KG1 (cell line): ENCODE data around the gene TMPRSS11E.
A peak's percentile ranks its signal among the peaks of the same experiment; 100 is the strongest.
"Not testable (repeated sequence)": the region's sequence is repeated elsewhere in the genome, so short reads cannot be mapped to it uniquely, and the experiment has no call there.

Source experiments
- DNase-seq: peaks from one replicate; lab custom pipeline; 2025; lab: John Stamatoyannopoulos, UW

Gene TMPRSS11E

GRCh38 chr4:68462691-68463090 lies 15.4 kb downstream of the TMPRSS11E start:
- DNase-seq, result no peak

- DNase-seq, result no peak
Observed at GRCh38 chr4:68463796-68464195, 16.5 kb downstream of the TMPRSS11E start.

GRCh38 chr4:68465058-68465457 lies 17.8 kb downstream of the TMPRSS11E start:
- DNase-seq, result no peak

GRCh38 chr4:68466185-68466584 lies 18.9 kb downstream of the TMPRSS11E start:
- DNase-seq, result no peak

GRCh38 chr4:68466751-68467150 lies 19.5 kb downstream of the TMPRSS11E start:
- DNase-seq, result no peak

- DNase-seq, result no peak
Observed at GRCh38 chr4:68469482-68469881, 22.2 kb downstream of the TMPRSS11E start.

GRCh38 chr4:68476191-68476590 lies 28.9 kb downstream of the TMPRSS11E start:
- DNase-seq, result no peak

GRCh38 chr4:68489338-68489737 lies 42.1 kb downstream of the TMPRSS11E start:
- no peak for DNase-seq

GRCh38 chr4:68490826-68491457 lies 43.7 kb downstream of the TMPRSS11E start:
- no peak for DNase-seq

- DNase-seq, result no peak
Observed at GRCh38 chr4:68494688-68495087, 47.4 kb downstream of the TMPRSS11E start.

GRCh38 chr4:68498413-68499007 lies 51.2 kb downstream of the TMPRSS11E start:
- peak; percentile 37 for DNase-seq

- DNase-seq, result no peak
Observed at GRCh38 chr4:68499021-68499420, 51.8 kb downstream of the TMPRSS11E start.

- DNase-seq, result not testable (repeated sequence)
Observed at GRCh38 chr4:68503462-68503861, 56.2 kb downstream of the TMPRSS11E start.

- not testable (repeated sequence) for DNase-seq
Observed at GRCh38 chr4:68504836-68505235, 57.6 kb downstream of the TMPRSS11E start.

- not testable (repeated sequence) for DNase-seq
Observed at GRCh38 chr4:68505452-68505851, 58.2 kb downstream of the TMPRSS11E start.

- no peak for DNase-seq
Observed at GRCh38 chr4:68518889-68519288, 71.6 kb downstream of the TMPRSS11E start.

- DNase-seq, result no peak
Observed at GRCh38 chr4:68520985-68521384, 73.7 kb downstream of the TMPRSS11E start.

- not testable (repeated sequence) for DNase-seq
Observed at GRCh38 chr4:68522232-68522631, 75.0 kb downstream of the TMPRSS11E start.

- no peak for DNase-seq
Observed at GRCh38 chr4:68535974-68536373, 88.7 kb downstream of the TMPRSS11E start.

- DNase-seq, result no peak
Observed at GRCh38 chr4:68536375-68536774, 89.1 kb downstream of the TMPRSS11E start.

GRCh38 chr4:68542742-68543141 lies 95.5 kb downstream of the TMPRSS11E start:
- not testable (repeated sequence) for DNase-seq
